CD4-positive, alpha-beta T cell treated with Interleukin-15 for 1 hour (primary cell): ENCODE measurements around the gene PTGES3.

Experiments
- DNase-seq: peaks from one replicate; pipeline ENCODE4 v3.0.0-alpha.2; 2020

Gene PTGES3

DNA sequence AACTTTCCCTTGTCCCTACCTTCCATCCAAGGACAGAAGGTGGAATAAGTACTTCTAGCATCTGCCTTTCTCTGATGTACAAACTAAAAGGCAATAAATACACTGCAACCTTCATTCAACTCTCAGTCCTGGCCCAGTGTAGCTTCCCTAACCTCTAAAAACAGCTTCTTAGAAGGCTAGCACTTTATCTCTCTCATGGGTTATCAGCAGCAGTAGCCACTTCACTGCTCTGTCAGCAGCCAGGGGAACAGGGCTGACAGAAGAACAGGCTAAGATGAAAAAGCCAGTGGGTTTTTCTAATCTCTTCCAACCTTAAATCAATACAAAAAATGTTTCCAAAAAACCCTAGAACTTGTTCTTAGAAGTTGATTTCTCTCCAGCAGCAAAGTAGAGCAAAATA lies 71.2 kb downstream of the PTGES3 start:
- DNase-seq: no peak

DNA sequence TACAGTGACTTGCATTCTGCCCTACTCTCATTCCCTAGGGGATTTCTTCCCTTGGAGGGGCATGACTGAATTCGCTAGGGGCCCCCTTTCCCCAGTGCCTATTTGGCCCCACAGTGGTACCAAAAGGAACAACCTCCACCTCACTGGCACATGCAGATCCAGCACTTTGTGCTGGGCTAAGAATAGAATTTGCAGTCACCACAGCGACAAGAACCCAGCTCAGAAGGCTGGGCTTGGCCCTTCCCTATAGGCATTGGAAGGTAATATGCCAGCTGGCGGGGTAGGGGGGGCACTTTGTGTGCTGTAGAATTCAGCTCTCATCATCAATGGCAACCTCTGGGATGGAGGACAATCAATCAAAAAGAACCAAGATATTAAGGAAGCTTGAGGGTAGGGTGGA lies 71.8 kb downstream of the PTGES3 start:
- no peak for DNase-seq

DNA sequence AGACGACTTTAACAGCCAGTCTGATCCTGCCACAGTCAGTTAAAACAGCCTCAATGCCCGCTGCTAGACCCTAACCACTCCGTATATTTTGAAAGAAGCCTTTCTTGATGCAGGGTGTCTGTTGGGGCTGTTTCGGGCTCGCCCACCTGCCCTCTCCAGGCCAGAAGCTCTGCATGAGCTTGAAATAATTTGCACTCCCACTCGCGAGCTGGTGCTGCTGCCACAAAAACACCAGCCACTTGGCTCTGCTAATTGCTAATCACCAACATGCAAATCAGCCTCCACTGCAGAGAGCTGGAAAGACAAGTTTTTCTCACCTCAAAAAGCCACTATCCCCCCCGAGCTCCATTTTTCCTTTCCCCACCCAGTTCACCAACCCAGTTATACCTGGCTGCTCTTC lies 73.5 kb downstream of the PTGES3 start:
- DNase-seq: no peak
